Left lung (tissue), 10 donors: ENCODE results near the gene SCN1A. TPM values are rescaled to one million over a fixed set of nuclear protein-coding genes. Genes with fewer than 3 reads are reported as not detected.

Source experiments
- ATAC-seq: fragments of 200-7000 bp; cut with Tn5 transposase; one replicate; pipeline ENCODE4 v1.9.1; 2020; ENCODE audit warnings: moderate library complexity
- DNase-seq, 4 donors: peaks; one replicate each; pipeline ENCODE4 v3.0.0-alpha.2; 2013 to 2020
- H3K27ac ChIP-seq, 2 donors: fragments of 200-600 bp; sonication (generic) in 1 of 2; one replicate each; pipeline versions ENCODE4 v1.5.0 to v1.8.0; 2020 to 2021
- H3K27me3 ChIP-seq, 2 donors: fragments of 200-600 bp; sonication (generic) in 1 of 2; one replicate each; pipeline versions ENCODE4 v1.5.0 to v1.8.0; 2020 to 2021
- H3K36me3 ChIP-seq, 2 donors: fragments of 200-600 bp; sonication (generic) in 1 of 2; one replicate each; pipeline versions ENCODE4 v1.5.0 to v1.8.0; 2020 to 2021
- H3K4me1 ChIP-seq, 2 donors: fragments of 200-600 bp; one replicate each; pipeline ENCODE4 v1.8.0; 2021
- H3K4me3 ChIP-seq, 2 donors: fragments of 200-600 bp; sonication (generic) in 1 of 2; one replicate each; pipeline versions ENCODE4 v1.5.0 to v1.8.0; 2020 to 2021; ENCODE audit warnings: mild to moderate bottlenecking in 1 of 2
- H3K9me3 ChIP-seq, 2 donors: fragments of 200-600 bp; sonication (generic) in 1 of 2; one replicate each; pipeline versions ENCODE4 v1.5.0 to v1.8.0; 2020 to 2021
- intact Hi-C, 2 donors: fragments of 100-400 bp; cut with DNase I; formaldehyde crosslinking; loops; one replicate each; pipeline versions ENCODE4 v1.11.2 to v1.14.2; 2022
- polyA plus RNA-seq, 6 donors: library from polyadenylated mRNA; unstranded; fragments of 120-200 nt; gene quantifications; one replicate each; pipeline ENCODE4 v1.2.1, GENCODE V29; 2013; ENCODE audit not compliant: insufficient read length in 6 of 6
- total RNA-seq, 2 donors: library from RNA; stranded (reverse); fragmentation: NEBNext Ultra II Directional; extraction: Animal tissue kit (Norgen Biotek cat#: 25700); gene quantifications; one replicate each; pipeline ENCODE4 v1.2.1, GENCODE V29; 2021
- TF ChIP-seq, protein P1 (sequence below), 2 donors: fragments of 200-600 bp; sonication (generic) in 1 of 2; IDR thresholded peaks; one replicate each; pipeline versions ENCODE4 v1.5.0 to v1.8.0; 2021; ENCODE audit warnings: antibody characterized with exemption in 2 of 2
- donor health status: DM: no; HTN: yes; CAD: no.
- donor health status: DM: no; HTN: no; CAD: no.

Gene SCN1A
- total and polyA plus RNA-seq, 8 donors = 0.60 to 18.0 (median 1.5) TPM

DNA sequence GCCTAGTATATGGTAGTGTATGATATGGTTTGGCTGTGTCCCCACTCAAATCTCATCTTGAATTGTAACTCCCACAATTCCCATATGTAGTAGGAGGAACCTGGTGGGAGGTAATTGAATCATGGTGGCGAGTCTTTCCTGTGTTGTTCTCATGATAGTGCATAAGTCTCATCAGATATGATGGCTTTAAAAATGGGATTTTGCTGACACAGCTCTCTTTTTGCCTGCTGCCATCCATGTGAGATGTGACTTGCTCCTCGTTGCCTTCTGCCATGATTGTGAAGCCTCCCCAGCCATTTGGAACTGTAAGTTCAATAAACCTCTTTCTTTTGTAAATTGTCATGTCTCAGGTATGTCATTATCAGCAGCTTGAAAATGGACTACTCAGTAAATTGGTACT is 9.5 kb upstream of the SCN1A start:
- intact Hi-C loops = no loop called here
- H3K27me3 ChIP-seq = peaks cover 0 to 7% of the 10 kb centered on the region in 2 donors
- H3K4me1 ChIP-seq = no peaks in the 10 kb centered on the region
- ATAC-seq = no peak
- no peak overlapping the region for H3K4me3 ChIP-seq
- DNase-seq = no peak
- no peak overlapping the region for H3K27ac ChIP-seq
- H3K36me3 ChIP-seq = no peaks in the 10 kb centered on the region
- TF ChIP-seq, protein P1, sequence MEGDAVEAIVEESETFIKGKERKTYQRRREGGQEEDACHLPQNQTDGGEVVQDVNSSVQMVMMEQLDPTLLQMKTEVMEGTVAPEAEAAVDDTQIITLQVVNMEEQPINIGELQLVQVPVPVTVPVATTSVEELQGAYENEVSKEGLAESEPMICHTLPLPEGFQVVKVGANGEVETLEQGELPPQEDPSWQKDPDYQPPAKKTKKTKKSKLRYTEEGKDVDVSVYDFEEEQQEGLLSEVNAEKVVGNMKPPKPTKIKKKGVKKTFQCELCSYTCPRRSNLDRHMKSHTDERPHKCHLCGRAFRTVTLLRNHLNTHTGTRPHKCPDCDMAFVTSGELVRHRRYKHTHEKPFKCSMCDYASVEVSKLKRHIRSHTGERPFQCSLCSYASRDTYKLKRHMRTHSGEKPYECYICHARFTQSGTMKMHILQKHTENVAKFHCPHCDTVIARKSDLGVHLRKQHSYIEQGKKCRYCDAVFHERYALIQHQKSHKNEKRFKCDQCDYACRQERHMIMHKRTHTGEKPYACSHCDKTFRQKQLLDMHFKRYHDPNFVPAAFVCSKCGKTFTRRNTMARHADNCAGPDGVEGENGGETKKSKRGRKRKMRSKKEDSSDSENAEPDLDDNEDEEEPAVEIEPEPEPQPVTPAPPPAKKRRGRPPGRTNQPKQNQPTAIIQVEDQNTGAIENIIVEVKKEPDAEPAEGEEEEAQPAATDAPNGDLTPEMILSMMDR (IDR thresholded peaks at IDR 0.05) = no peak
- H3K9me3 ChIP-seq = no peaks in the 10 kb centered on the region

DNA sequence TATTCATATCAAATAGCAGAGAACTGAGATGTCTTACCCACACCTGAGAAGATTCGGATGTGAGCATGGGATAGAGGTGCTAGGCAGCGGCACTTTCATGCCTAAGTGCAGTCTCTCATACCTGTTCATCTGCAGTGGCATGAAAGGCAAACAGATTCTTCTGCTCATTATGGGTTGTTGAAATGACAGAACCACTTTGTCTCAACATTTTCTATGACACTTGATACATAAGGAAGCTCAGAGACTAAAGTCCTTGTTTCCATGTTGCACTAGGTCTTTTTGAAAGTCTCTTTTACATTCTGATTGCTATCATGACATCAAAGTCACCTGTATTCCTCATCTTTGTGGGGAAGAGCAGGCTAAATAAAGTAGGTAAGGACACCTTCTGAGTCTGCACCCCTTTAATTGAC is 8.0 kb upstream of the SCN1A start:
- intact Hi-C loops = no loop called here
- H3K27me3 ChIP-seq = peaks cover 0 to 7% of the 10 kb centered on the region in 2 donors

DNA sequence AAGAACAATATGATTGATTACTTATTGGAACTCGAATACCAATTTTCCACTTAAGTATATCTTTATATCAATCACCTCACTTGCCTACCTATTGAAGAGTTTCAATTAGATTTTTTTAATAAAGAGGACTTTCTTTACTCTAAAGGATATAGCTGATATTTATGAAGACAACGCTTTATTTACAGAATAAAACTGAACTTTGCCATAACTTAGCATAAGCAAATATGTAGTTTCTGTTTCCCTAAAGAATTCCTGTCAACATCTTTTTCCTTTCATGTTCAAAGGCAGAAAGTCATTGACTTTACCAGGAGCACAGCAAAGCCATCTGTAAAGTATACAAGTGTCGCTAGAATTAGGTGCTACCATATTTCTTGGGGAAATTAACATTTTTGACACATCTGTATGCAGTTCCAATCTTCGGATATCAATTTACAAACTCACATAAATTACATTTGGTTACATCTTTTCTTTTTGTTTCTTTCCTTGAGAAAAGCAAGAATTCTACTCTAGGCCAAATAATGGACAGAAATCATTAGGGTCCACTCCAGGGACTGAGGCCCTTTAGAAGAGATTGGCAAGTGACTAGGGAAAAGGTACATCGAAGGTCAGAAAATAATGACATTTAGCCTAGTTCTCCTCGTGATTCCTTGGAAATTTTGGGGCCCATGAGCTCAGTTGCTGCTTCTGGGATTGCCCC is 7.5 kb upstream of the SCN1A start:
- Histone ChIP-seq H3K27ac (no peak overlapping the region), H3K36me3 (no peaks in the 10 kb centered on the region), H3K4me1 (no peaks in the 10 kb centered on the region), H3K4me3 (no peak overlapping the region), H3K9me3 (no peaks in the 10 kb centered on the region), H3K27me3 (peaks cover 0 to 7% of the 10 kb centered on the region in 2 donors)
- DNase-seq (no peak), ATAC-seq (no peak)
- TF ChIP-seq, protein P1 (IDR thresholded peaks at IDR 0.05) = no peak
- intact Hi-C loops = no loop called here

More for the DNA sequence above, 8.0 kb upstream of the SCN1A start:
- ATAC-seq (no peak), DNase-seq (no peak)
- no peaks in the 10 kb centered on the region for H3K4me1 ChIP-seq
- H3K4me3 ChIP-seq = no peak overlapping the region
- TF ChIP-seq, protein P1 (IDR thresholded peaks at IDR 0.05) = no peak
- H3K9me3 ChIP-seq = no peaks in the 10 kb centered on the region
- H3K27ac ChIP-seq = no peak overlapping the region
- no peaks in the 10 kb centered on the region for H3K36me3 ChIP-seq

DNA sequence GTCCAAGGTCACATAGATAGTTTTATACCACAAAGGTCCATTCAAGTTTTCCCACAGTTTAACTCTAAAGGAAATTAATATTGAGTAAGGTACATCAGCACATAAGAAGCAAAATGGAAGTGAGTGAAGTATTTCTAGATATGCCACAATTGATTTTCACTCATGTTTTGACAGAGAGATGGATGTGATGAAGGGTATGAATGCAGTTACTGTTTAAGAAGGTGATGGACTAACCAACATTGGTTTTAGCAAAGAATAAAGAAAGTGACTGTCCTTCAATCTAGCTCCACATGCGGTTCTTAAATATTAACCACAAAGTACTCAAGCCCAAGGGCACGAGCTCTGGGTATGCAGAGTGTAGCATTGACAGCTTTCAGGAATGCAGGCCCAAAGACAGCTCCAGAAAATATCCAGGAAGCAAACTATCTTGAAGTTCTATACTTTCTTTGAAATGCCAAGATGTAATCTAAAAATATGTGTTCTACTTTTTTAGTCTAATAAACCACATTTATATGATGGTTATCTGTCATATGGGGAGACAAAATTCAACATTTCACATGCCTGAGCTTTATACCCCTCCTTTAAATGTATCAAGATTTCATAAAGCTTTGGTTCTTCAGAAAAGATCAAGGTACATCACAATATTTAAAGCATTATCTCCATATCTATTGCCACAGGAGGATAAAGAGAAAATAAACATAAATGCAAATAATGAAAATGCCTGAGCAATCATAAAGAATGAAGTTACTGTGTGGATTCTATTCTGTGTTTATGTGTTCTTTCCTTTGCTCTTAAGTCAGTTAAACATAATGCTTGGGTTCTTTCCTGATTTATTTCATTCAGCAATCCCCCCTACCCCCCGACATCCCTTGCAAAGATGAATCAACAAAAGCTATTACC is 6.7 kb upstream of the SCN1A start:
- DNase-seq (no peak), ATAC-seq (peak; percentile 94)
- Histone ChIP-seq H3K4me1 (no peaks in the 10 kb centered on the region), H3K36me3 (no peaks in the 10 kb centered on the region), H3K27ac (no peak overlapping the region), H3K4me3 (no peak overlapping the region), H3K9me3 (no peaks in the 10 kb centered on the region), H3K27me3 (peaks cover 0 to 7% of the 10 kb centered on the region in 2 donors)
- intact Hi-C loops = no loop called here
- TF ChIP-seq, protein P1 (IDR thresholded peaks at IDR 0.05) = no peak

DNA sequence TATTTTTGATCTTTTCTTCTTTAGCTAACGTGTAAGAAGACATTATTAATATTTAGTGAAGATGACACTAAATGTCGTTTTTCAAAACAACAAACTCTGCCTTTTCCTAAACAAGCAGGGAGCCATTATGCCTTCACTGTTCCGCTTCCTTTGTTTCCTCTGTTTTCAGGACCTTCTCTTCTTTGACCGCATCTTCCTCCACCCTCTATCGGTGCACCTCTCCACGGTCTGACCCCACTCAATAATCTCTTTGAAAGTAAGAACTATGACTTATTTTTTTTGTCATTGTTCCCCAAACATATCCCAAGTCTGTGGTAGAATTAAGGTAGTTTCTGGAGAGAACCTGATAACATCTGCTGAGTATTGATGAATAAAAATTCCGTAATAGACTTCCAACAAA is 5.8 kb upstream of the SCN1A start:
- TF ChIP-seq, protein P1 (IDR thresholded peaks at IDR 0.05) = no peak
- peaks cover 0 to 7% of the 10 kb centered on the region in 2 donors for H3K27me3 ChIP-seq
- no peaks in the 10 kb centered on the region for H3K36me3 ChIP-seq
- ATAC-seq (no peak), DNase-seq (no peak)
- intact Hi-C loops = no loop called here
- no peaks in the 10 kb centered on the region for H3K4me1 ChIP-seq
- no peak overlapping the region for H3K4me3 ChIP-seq
- no peak overlapping the region for H3K27ac ChIP-seq
- no peaks in the 10 kb centered on the region for H3K9me3 ChIP-seq
